Right lobe of liver (tissue), 4 donors: ENCODE results near the gene MEPE.

ENCODE experiments used
- CTCF ChIP-seq, 4 donors: fragments of 200-600 bp in 3 of 4; fragments of 450-650 bp in 1 of 4; IDR thresholded peaks; one replicate each; pipeline versions ENCODE4 v1.5.1 to v1.8.0; 2016 to 2022; ENCODE audit warnings: antibody characterized with exemption in 4 of 4, mild to moderate bottlenecking in 2 of 4
- POLR2A ChIP-seq: fragments of 450-650 bp; IDR thresholded peaks from one replicate; pipeline ENCODE4 v1.6.1; 2017; ENCODE audit warnings: antibody characterized with exemption, mild to moderate bottlenecking
- donor health status: DM: no; HTN: no; CAD: no.
- donor health status: DM: no; HTN: no; CAD: no.
- donor health status: DM: no; HTN: yes; CAD: no.

GRCh38 chr4:87840149-87840548 lies 7.4 kb downstream of the MEPE start:
- TF ChIP-seq POLR2A (no peak), CTCF (IDR thresholded peaks at IDR 0.05) (no peak)
